HG03457 (cell line): Measurements from ENCODE around the gene MCC.

ENCODE experiments used
- ATAC-seq: cut with Tn5 transposase; IDR thresholded peaks from one replicate; pipeline ENCODE4 v1.9.1; 2021; ENCODE audit warnings: moderate number of reproducible peaks; ENCODE audit not compliant: unreplicated experiment

MCC gene

DNA sequence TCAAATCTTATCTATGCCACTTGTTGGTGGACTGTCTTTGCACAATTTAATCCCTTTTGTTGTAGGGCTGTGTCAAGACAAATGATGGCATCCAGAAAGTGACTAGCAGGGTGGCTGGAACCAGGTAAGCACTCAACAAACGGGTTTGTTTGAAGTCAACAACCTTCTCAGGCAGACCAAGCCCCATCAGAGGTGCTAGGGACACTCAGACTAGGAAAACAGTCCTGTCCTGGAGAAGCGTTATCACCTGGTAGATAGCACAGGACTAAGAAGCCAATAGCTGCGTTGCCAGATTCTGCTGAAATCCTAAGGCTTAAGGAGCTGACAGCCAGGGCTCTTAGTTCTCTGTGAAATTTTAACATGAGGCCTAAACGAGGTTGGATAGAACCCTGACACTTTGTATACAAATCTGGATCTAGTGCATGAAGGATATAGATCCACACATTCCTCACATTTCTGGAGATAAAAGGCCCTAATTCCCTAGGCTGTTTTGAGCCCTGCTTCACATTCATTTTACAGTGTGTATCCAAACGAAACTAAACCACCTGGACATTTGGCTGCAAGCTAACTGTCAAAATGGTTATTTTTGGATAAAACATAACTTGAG, 331.9 kb downstream of the MCC start:
- no peak for ATAC-seq

DNA sequence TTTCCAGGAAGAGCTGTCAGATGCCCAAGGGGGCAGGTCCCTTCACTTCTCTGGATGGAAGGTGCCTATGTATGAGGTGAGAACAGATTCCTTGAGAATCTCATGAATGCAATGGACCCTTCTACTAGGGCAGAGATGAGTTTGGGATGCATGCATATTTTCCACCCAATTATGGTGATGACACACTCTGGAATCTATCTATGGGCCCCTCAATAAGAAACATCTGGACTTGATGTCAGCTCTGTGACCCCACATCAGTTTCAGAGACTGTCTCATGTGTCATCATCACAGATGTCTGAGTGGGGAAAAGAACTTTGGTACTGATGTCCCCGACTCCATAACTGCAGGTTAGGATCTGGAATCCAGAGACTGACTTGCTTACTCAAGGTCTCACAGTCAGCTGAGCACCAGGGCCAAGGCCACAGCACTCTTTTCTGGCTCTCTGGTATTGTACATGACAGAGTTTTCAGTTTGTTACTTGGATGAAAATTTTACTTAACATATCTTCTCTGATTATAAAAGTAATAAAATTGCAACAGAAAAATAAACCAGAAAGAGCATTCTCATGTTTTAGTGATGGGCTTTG, 334.6 kb downstream of the MCC start:
- no peak for ATAC-seq

DNA sequence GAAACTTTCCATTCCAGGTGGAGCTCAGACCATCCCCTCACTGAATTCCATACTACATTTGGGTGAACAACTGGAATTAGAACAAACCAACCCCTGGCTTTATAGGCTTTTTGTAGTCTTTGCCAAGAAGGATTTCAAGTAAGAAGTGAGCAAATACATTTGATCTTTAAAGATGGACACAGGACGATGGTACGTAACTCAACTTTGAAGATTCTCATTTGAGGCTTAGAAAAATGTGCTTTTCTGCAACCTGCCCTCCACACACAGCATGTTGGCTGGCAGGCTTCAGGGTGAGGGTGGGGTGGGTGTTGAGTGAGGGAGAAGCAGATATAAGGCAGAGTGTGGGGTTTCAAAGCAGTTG, 335.9 kb downstream of the MCC start:
- no peak for ATAC-seq

DNA sequence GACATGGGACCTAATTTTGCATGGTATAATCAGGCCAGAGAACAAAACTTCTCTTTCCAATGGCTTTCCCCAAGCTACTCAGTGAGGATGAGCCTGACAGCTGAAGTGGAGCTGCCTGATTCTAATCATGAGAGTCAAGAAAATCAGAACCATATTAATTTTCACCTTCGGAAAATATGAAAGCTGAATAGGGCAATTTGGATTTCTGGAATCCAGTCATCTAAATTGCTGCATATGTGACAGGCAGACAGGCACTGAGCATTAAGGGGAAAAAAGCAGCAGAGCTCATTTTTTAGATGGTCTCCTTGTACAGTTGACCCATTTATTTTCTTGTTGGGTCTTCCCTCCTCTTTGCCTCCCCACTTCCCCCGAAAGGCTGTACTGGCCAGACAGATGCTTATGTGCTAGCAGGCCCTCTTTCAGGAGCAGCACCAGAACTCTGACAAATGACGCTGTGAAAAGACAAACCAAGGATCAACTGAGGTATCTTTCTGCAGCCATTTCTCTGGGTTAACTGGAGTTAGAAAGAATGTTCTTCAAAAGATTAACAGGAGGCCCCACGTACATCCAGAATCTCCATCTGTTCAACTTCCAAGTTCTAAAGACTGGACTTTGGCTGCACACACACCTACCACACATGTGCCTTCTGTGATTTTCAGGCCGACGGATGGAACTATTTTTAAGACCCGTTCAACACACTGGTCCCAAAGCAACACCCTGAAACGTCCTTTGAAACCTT, 336.4 kb downstream of the MCC start:
- ATAC-seq, result no peak

DNA sequence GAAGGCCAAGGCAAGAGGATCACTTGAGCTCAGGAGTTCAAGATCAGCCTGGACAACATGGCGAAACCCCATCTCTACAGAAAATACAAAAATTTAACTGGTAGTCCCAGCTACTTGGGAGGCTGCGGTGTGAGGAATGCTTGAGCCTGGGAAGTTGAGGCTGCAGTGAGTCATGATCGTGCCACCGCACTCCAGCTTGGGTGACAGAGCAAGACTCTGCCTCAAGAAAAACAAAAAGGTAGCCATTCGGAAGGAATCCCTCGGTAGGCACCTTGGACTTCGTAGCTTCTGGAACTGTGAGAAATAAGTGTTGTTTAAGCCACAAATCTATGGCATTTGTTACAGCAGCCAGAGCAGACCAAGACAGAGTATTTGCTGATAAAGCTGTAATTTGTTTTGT, 337.4 kb downstream of the MCC start:
- no peak for ATAC-seq

DNA sequence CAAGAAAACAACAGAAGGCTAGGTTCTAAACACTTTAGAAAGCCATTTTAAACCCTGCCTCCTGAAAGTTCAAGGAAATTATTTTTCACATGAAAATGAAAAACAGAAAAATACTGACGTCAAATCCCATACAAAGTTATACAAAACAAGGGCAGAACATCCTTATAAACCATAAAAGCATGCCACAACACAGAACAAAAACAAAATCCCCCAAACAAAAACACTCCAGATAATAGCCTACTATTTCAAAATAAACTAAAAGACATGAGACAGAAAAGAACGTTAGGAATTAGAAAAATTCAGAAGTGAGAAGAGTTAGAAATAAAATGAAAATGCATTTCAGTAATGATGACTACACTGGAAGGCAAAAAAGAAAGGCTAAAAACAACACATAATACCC, 338.0 kb downstream of the MCC start:
- ATAC-seq, result no peak

DNA sequence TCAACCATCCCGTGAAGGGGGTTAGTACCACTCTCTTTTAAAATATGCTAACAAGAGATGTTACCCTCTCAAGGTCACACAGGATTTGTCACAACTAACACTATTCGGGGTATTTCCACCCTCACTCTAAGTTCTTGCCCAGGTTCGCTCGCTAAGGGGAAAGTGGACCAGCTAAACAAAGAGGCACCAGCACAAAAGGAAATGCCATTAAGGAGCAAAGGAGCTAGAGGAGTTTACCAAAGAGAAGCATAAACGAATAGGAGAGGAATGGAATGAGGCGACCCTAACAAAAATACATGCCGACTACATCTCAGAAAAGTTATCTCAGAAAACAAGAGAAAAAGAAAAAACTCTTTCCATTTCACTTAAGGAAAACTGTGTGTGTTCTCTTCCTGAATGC, 340.7 kb downstream of the MCC start:
- no peak for ATAC-seq

DNA sequence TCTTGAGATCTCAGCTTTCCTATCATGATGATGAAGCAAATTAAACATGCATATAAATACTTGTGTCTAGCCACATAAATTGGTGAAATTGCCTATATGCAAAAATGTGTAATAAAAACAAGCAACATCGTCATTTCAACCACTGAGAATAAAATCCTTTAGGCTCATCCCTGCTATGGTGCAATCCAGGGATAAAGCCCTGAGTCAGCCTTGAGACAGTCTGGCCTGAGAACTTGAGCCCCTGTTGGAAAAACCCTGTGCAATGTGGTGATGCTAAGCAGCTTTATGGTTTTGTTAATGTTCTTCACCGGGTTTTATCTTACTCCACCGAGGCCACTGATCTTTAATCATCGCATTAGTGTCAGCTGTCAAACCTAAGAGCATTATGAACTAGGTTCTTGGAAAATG, 341.1 kb downstream of the MCC start:
- no peak for ATAC-seq

DNA sequence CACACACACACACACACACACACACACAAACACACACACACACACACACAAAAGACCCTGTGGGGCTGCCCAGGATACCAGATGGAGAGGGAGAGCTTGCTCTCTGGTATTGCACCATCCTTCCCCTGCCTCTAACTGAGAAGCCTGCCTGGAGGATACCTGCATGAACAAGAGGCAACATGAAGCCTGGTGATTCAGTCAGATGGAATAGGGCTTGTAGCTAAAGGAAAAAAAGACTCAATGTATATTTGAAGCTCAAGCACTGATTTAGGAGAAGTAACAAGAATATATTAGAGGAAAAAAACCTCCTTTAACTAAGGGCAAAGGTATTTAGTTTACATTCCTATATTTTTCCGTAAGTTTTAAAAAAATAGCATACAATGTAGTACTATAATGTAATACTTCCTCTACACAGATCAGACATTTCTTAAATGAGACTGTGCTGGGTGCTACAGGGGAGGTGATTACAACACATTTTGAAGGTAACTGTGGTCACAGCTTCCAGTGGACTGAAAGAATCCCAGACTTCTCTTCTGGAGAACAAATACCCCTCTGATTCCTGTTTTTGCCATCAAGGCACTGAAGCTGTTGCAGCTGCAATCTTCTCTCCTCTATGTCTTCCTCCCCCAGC, 342.4 kb downstream of the MCC start:
- ATAC-seq, result no peak

DNA sequence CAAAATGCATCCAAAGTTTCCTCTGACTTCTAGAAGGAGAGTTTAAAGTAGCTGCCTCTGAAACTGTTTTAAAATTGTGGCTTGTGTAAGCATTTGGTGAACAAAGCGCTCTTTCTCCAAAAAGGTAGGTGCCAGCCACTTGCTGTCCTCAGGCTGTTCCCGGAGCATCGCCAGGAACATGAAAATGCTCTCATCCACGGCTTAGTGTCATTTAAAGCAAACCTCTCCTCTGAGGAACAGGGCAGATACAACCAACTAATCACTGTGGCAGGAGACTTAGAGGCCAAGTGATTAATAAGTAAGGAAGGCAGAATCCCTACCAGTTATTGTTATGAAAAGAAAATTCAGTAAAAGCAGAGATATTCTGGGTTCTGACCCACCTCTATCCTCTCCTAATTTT, 346.1 kb downstream of the MCC start:
- no peak for ATAC-seq

DNA sequence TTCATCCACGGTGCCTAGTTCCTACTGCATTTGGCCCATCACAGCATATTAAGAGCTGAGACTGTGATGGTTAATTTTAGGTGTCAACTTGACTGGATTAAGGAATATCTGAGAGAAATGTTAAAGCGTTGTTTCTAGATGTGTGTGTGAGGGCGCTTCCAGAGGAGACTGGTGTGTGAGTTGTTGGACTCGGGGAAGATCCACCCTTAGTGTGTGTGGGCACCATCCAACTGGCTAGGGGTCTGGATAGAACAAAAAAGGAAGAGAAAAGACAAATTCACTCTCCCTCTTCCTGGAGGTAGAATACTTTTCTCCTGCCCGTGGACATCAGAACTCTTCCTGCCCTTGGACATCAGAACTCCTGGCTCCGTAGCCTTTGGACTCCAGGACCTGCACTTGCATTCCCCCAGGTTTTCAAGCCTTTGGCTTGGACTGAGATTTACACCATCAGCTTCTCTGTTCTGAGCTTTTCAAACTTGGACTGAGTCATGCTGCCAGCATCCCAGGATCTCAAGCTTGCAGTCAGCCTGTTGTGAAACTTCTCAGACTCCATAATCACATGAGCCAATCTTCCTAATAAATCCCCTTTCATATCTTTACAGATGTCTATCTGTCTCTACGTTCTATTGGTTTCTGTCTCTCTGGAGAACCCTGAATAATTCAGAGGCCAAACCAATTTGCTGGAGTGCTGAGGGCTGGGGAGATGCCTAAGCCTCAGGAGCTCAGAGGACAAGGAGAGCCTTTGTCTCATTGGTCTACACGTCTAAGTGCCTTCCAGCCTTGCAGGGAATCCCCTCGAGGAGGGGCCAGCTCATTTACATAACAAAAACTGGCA, 347.2 kb downstream of the MCC start:
- ATAC-seq, result no peak

DNA sequence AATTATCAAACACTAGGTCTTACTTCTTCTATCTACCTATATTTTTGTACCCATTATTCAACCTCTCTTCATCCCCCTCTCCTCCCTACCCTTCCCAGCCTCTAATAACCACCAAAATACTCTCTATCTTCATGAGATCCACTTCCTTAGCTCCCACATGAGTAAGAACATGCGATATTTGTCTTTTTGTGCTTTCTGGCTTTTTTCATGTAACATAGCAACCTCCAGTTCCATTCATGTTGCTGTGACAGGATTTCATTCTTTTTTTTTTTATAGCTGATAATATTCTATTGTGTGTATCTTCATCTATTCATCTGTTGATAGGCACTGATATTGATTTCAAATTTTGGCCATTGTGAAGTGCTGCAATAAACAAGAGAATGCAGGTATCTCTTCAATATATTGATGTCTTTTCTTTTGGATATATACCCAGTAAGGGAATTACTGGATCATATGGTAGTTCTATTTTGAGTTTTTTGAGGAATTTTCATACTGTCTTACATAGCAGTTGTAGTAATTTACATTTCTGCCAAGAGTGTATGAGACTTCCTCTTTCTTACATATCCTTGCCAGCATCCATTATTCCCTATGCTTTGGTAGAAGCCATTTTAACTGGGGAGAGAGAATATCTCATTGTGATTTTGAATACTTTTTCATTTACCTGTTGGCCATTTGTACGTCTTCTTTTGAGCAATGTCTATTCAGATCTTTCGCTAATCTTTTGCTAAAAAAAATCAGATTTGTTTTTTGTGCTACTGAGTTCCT, 354.9 kb downstream of the MCC start:
- ATAC-seq, result no peak

DNA sequence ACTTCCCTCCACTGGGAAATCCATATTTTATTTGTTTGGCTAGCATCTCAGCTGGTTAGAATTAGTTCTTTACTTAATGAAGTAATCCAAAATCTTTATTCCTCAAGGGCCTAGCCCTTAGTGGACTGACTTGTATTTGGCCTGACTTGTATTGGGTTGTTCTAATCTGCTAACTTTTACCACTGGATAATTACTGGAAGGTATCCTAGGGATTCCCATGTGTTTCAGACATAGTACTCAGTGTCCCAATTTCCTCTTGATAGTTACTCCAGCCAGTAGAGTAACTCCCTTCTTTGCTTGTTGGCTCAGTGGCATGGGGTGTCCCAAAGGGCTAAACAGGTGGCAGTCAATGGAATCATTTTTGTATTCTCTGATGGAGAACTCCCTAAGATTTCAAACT, 355.7 kb downstream of the MCC start:
- ATAC-seq, result no peak

DNA sequence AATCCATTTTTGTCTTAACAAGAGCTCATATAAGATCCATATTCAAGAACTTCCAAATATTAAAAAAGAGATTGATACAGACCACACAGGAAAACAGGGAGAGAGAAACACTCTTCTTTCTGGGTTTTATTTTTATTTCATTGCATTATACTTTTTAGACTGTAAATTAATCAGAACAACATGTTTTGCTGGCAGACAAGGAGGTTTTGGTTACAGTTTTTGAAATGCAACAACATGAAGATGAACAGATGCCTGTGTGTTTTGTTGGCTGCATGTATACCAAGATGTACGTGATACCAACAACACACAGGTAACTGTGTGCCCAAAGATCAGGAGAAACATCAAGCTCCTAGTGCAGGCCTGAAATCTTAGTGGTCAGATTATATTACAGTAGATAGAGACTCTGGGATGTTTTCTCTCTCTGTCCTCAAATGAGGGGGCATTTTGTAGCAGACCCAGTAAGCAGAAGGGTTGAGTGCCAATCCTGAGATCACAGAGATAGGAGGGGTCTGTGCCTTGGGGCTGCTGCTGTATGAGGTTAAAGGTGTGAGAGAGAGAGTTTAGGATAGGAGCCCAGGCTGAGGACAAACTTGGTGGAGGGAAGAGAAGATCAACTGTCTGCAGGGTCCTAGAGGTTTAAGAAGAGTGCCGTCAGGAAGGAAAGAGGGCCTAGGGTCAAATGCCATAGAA, 359.5 kb downstream of the MCC start:
- no peak for ATAC-seq

DNA sequence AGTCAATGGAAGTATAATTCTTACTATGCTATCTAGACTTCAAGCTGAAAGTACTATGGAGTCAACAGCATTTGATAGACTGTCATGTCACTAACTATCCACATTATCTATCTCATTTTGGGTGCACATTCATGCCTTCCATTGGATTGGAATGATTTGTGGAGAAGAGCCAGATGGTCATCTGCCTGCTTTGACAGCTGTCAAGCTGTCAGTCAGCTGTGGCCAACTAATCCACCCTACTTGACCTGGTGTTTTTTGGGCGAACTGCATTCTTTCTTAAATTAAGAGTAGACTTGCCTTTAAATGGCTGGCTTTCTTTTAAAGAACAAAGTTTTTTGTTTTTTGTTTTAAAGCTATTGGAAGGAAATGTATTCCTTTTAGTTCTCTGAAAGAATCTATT, 360.2 kb downstream of the MCC start:
- ATAC-seq, result no peak

DNA sequence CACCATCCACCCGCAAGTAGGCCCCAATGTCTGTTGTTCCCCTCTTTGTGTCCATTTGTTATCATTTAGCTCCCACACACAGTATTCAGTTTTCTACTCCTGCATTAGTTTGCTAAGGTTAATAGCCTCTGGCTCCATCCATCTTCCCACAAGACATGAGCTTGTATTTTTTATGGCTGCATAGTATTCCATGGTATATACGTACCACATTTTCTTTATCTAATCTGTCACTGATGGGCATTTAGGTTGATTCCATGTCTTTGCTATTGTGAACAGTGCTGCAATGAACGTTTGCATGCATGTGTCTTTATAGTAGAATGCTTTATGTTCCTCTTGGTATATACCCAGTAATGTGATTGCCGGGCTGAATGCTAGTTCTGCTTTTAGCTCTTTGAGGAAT, 361.2 kb downstream of the MCC start:
- ATAC-seq, result no peak

DNA sequence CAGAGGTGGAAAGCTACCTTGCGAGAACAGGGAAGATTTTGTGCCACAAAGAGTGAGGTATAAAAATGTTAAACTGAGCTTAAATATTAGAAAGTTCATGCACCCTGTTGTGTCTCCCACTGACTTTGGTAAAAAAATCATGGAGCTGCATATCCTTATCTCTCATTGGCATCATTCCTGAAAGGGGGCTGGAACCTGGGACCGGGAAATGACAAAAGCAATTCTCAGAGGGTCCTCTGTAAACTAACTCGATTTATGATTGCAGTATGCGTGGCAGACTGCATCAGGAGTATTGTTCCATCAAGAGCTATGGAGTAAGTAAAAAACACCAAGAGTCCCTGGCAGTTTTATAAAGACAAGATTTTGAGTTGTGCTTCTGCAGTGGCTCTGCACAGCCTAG, 362.9 kb downstream of the MCC start:
- ATAC-seq, result no peak

DNA sequence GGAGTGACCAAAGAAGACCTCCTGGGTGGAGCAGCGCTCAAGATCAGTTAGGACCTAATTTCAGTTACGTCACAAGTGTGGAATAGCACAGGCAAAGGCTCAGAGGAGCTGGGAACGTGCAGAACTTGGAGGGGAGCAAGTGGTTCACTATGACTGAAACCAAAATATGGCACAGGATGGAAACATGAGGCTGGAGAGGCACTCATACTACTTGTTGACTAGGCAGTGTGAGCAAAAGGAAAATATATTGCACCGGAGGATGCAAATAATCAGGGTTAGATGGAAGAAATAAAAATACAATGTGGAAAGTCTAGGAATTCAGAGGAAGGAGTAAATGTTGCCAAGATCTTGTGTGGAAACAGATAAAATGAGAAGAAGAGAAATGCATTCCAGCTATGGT, 363.3 kb downstream of the MCC start:
- ATAC-seq, result no peak

DNA sequence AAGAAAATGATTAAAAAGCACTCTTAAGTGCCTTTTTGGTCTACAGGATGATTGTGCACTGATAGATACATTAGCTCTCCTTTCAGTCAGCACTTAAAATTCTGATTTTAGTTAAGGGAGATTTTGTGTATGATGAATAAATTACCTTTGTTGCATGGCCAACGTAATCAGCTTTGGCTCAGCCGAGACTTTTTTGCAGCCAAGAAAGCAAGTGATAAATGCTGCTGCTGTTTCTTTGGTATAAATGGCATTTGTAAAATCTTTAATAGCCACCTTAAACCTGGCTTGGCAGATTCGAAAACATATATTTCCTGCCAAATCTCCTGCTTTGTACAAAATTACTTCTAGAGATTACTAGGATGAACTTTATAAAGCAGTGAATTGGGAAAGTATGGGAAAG, 364.0 kb downstream of the MCC start:
- no peak for ATAC-seq

DNA sequence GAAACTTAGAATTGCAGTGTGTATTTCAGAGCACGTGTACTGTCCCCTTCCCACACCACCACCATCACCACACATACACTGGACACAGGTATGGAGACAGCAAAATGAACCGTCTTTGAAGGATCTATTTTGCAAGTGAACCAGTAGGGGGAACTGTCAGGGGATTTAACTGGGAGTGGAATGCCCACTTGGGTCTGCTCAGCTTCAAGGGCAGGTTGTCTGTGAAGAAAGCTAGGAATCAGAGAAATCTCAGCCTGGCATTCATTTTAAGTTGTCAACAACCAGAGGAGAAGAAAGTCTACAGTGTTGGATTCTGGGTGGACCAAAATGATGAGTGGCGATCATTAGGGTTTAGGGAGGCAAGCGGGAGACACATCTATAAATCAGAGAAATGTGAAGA, 364.6 kb downstream of the MCC start:
- ATAC-seq, result no peak
